Measurements from ENCODE around the gene RAB25.

DNA sequence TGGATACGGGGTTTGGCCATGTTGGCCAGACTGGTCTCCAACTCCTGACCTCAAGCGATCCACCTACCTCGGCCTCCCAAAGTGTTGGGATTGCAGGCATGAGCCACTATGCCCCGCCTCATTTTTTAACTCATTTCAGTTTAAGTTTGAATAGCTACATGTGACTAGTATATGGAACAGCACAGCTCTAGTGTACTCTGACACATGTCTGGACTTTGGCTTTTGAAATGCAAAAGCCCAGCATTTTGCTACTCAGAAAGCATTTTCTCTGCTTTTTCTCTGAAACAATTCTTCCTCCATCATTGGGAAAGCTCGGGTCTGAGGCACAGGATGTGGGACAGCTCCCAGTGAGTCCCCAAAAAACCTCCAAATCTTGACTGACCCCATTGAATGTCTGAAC is 36.2 kb upstream of the RAB25 start:
- TF ChIP-seq KLF13 (CRISPR knock-in tag; IDR thresholded peaks at IDR 0.05), result no peak
- no peak for TF ChIP-seq CTCF (CRISPR knock-in tag; IDR thresholded peaks at IDR 0.05)
- TF ChIP-seq ZNF816 (CRISPR knock-in tag; IDR thresholded peaks at IDR 0.05; ENCODE audit: borderline replicate concordance), result no peak
- no peak for TF ChIP-seq FOXO1 (CRISPR knock-in tag; IDR thresholded peaks at IDR 0.05)
